LHCN-M2 (cell line): ENCODE measurements around the gene GALNTL6. TPM values are rescaled to one million over a fixed set of nuclear protein-coding genes. Genes with fewer than 3 reads are reported as not detected.
A peak's percentile ranks its signal among the peaks of the same experiment; 100 is the strongest.
"Not testable (repeated sequence)": the region's sequence is repeated elsewhere in the genome, so short reads cannot be mapped to it uniquely, and the experiment has no call there.

Source experiments
- DNase-seq: peaks from one replicate; pipeline ENCODE4 v3.0.0-alpha.2; 2012; ENCODE audit warnings: low read depth
- total RNA-seq: library from RNA; depleted of rRNA; stranded (reverse); fragments of >200 nt; gene quantifications from 2 replicates; pipeline ENCODE4 v1.2.3, GENCODE V29; 2014

The GALNTL6 gene
- total RNA-seq, 1 experiment from 2014 or later: 0.06 TPM

- DNase-seq: no peak
Observed at GRCh38 chr4:172938072-172938829, 1125.0 kb downstream of the GALNTL6 start.

DNA sequence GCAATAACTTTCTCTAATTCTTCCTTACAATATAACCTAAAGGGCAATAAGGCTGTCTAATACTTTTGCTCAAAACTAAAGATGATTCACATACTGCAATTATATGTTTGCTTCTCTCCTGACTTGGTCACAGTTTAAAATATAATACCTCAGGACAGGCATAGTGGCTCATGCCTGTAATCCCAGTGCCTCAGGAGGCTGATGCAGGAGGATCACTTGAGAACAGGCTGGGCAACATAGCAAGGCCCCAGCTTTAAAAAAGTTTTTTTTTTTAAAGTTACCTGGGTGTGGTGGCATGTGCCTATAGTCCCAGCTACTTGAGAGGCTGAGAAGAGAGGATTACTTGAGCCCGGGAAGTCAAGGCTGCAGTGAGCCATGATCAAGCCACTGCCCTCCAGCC lies 1125.7 kb downstream of the GALNTL6 start:
- no peak for DNase-seq

DNA sequence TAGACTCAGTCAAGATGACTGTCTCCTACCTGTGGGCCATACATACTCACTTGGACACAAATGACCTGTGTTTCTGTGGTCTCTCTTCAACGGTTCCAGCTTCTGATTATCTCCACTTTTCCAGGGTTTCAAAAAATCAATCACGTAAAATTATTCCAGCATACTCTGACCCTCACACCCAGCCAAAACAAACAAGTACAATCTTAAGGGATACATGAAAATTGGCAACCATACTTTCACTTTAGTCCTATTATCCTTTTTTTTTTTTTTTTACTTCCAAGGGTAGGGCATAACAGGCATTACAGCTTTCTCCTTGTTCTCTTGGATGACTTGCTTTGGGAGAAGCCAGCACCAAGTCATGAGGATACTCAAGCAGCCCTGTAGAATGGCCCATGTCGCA lies 1129.6 kb downstream of the GALNTL6 start:
- no peak for DNase-seq

DNA sequence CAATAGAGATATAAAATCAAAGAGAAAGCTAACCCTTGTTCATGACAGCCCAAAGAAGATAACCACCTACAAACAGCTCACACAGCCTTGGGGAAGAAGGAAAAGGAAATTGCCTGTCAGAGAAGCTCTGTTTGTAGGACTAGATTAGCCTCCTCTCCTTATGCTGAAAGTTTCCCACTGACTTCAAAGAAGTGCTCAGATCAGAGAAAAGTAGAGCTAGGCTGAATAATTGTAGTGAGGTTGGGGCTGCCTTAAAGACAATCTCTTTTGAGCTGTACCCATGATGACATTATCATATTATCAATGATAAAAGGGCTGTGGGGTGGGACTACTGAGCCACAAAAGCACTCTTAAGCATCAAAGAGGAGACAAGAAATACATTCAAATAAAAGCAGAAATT lies 1132.4 kb downstream of the GALNTL6 start:
- DNase-seq: no peak

DNA sequence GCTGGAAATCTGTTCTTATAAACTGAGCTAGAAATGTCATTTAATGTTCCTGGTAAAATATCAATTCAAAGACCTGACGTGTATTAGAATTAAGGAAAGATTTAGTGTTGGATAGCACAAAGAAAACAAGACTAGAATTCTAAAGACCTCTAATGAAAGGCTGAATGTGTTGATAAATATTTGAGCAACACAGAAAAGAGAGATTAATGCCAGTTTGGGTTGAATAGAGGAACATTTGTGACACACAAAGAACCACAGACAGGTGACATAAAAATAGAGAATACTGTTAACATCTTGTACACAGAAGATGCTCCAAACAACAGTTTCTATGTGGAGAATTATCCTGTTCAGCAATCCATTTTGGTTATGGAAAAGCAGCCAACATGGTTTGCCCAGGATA lies 1133.3 kb downstream of the GALNTL6 start:
- DNase-seq: no peak

DNA sequence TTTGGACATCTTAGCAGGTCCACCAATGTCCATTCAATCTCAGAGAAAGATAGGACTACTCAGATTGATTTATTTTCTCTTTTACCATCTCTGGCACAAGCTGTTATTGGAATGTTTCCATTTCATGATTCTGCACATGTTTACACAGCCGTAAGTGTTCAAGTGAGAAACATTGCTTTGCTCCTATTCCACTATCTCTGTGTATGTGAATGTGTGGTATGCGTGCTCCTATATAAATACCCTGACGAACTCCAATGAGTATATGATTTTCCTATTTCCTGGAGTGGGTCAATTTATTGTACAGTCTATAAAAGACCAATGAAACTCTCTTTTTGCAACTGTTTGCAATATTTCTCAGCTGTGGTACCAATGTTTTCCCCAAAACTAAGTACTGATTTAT lies 1134.4 kb downstream of the GALNTL6 start:
- DNase-seq: no peak

GRCh38 chr4:172950990-172951389 lies 1137.8 kb downstream of the GALNTL6 start:
- DNase-seq: no peak

DNA sequence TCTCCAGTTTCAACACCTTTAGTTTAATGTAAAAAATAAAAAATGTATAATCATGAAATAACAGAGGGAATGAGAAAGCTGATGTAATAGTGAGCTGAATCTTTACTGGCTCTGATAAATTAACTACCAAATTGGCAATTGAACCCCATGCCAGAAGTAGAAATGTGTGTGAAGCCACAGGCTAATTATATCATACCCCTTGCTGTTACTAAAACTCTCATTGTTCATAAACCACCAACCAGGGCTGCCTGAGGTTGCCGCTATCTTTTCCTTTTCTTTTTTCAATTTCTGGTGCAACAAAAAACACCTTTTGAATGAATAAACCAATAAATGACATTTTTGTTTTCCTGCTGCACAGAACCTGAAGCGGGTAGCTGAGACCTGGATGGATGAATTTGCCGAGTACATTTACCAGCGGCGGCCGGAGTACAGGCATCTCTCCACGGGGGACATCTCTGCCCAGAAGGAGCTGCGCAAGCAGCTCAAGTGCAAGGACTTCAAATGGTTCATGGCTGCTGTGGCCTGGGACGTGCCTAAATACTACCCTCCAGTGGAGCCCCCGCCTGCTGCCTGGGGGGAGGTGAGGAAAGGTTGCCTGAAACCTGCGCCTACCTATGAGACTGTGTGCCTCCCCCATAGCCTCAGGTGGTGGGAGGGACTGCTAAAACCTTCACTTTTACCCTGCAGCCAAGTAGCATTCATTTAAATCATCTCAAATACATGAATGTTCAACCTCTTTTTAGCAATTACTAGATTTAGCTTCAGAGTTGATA lies 1138.7 kb downstream of the GALNTL6 start:
- DNase-seq: no peak

- peak; percentile 56 for DNase-seq
Observed at GRCh38 chr4:172953896-172954568, 1140.8 kb downstream of the GALNTL6 start.

DNA sequence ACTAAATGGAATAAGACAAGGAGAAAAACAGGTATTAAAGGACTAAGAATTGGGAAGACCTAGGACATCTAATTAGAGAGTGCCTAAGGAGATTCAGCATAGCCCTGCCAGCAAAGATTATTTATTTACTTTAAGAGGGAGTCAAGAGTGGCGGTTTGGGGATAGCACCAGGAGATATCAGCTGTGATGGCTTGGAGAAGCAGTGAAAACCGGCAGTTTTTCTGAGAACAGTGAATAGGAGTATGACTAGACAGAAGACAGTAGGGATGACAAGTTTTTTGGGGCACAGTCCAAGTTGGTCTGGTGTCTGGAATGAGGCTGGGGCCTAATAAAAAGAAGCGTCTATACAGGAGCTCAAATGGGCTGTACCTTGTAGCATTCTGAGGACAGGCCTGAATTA lies 1143.1 kb downstream of the GALNTL6 start:
- not testable (repeated sequence) for DNase-seq

GRCh38 chr4:172957216-172957615 lies 1144.0 kb downstream of the GALNTL6 start:
- no peak for DNase-seq

DNA sequence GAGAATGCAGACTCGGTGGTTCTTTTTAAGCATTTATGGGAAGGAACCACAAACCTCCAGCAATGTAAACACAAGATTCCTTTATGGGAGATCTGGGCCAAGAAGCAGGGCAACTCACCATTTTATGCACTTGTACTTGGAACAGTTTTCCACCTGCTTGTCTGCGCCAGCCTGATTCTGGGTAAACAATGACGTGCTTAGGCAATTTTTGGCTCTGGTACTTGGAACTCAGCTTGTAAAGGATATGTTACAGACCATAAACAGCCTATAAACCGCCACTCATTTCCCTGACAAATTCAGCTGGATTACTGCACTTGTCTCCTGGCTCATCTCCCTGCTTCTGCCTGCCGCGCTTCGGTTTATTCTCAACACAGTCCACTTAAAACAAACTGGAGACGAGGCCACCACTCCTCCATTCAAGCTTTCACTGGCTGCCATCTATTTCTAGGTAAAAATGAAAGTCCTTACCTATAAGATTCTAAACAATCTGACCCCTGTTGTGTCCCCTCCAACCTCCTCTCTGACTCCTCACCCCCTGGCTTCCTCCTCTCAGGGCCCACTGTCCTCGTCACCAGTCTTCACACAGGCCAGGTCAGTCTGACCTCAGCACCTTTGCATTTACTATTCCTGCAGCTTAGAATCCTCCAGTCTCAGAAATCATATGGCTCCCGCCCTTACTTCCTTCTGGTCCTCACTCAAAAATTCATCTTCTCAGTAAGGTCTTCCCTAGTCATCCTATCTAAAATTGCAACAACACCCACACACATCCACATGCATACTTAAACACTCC lies 1149.6 kb downstream of the GALNTL6 start:
- DNase-seq: peak; percentile 69

- DNase-seq: no peak
Observed at GRCh38 chr4:172963498-172964294, 1150.5 kb downstream of the GALNTL6 start.

- DNase-seq: not testable (repeated sequence)
Observed at GRCh38 chr4:172970189-172970588, 1157.0 kb downstream of the GALNTL6 start.

- no peak for DNase-seq
Observed at GRCh38 chr4:172974586-172974985, 1161.4 kb downstream of the GALNTL6 start.

- DNase-seq: no peak
Observed at GRCh38 chr4:172975651-172976229, 1162.5 kb downstream of the GALNTL6 start.

DNA sequence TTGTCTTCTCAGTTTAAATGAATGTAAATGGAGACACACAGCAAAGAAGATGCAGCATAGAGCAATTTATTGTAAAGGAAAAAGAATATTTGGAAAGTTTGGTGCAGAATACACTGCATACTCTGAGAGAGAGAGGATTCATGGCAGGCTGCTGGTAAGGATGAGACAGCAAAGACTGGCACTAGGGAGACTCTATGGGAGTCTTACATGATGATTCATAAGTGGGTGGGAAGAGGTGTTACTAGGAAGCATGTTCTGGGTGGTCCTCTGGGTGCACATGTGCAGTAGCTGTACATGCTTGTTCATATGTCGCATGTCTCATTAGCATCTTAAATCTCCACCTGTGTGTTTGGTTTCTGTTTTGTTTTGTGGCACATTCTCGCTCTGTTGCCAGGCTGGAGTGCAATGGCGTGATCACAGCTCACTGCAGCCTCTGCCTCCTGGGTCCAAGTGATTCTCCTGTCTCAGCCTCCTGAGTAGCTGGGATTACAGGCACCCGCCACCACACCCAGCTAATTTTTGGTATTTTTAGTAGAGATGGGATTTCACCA lies 1164.4 kb downstream of the GALNTL6 start:
- peak; percentile 37 for DNase-seq

DNA sequence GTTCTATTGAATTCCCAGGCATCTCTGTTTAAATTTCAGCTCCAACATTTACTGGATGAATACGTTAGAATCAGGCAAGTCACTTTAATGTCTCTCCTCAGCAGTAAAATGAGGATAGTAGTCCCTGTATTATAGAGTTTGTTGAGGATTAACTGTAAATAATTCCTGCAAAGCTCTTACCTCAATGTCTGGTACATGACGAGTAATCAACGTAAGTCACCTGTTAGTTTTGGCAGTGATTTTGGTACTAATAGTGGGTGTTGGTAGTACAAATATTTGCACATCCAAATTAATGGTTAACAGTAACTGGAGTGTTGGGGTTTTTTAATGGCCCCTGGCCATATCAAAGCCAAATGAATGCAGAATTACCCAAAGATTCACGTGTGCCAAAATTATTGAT lies 1165.6 kb downstream of the GALNTL6 start:
- DNase-seq: no peak

- no peak for DNase-seq
Observed at GRCh38 chr4:172979332-172979731, 1166.1 kb downstream of the GALNTL6 start.

DNA sequence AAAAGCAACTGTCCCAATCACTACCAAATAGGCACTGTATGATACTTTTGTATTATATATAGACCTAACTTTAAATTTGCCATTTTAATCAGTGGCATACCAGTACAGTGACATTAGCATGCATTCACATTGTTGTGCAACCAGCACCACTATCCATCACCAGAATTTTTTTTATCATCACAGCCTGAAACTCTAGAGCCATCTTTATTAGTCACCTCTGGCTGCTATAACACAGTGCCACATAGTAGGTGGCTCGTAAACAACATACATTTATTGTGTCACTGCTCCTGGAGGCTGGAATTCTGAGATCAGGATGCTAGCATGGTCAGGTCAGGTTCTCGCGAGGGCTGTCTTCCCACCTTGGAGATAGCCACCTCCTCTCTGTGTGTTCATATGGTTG lies 1167.0 kb downstream of the GALNTL6 start:
- no peak for DNase-seq
